Parathyroid adenoma (tissue), 2 donors: ENCODE measurements around the gene CASP14.

Source experiments
- H2AFZ ChIP-seq: fragments of 300-600 bp; sonication (generic); one replicate; pipeline ENCODE4 v1.7.0; 2017; ENCODE audit warnings: antibody characterized with exemption, mild to moderate bottlenecking
- H3K27ac ChIP-seq: fragments of 300-600 bp; sonication (generic); one replicate; pipeline ENCODE4 v1.7.0; 2017
- H3K27me3 ChIP-seq: fragments of 300-600 bp; sonication (generic); one replicate; pipeline ENCODE4 v1.7.0; 2017; ENCODE audit warnings: low read length; ENCODE audit not compliant: control insufficient read depth, insufficient read depth
- H3K36me3 ChIP-seq: fragments of 300-600 bp; sonication (generic); one replicate; pipeline ENCODE4 v1.7.0; 2017; ENCODE audit warnings: low read length; ENCODE audit not compliant: control insufficient read depth, insufficient read depth
- H3K4me1 ChIP-seq: fragments of 300-600 bp; sonication (generic); one replicate; pipeline ENCODE4 v1.7.0; 2017; ENCODE audit warnings: control low read depth
- H3K4me2 ChIP-seq: fragments of 300-600 bp; sonication (generic); one replicate; pipeline ENCODE4 v1.7.0; 2017; ENCODE audit warnings: low read length
- H3K4me3 ChIP-seq: fragments of 300-600 bp; sonication (generic); one replicate; pipeline ENCODE4 v1.7.0; 2017; ENCODE audit warnings: low read depth, low read length
- H3K79me2 ChIP-seq: fragments of 300-600 bp; sonication (generic); one replicate; pipeline ENCODE4 v1.7.0; 2017; ENCODE audit warnings: control low read depth
- H3K9ac ChIP-seq: fragments of 300-600 bp; sonication (generic); one replicate; pipeline ENCODE4 v1.7.0; 2017; ENCODE audit warnings: mild to moderate bottlenecking
- H3K9me3 ChIP-seq: fragments of 300-600 bp; sonication (generic); one replicate; pipeline ENCODE4 v1.7.0; 2017; ENCODE audit warnings: low read length; ENCODE audit not compliant: control insufficient read depth
- TF ChIP-seq, protein P1 (sequence below): fragments of 300-600 bp; sonication (generic); IDR thresholded peaks from one replicate; pipeline ENCODE4 v1.7.0; 2017; ENCODE audit warnings: antibody characterized with exemption, mild to moderate bottlenecking
- donor health status: primary hyperparathyroidism.

CASP14 gene

DNA sequence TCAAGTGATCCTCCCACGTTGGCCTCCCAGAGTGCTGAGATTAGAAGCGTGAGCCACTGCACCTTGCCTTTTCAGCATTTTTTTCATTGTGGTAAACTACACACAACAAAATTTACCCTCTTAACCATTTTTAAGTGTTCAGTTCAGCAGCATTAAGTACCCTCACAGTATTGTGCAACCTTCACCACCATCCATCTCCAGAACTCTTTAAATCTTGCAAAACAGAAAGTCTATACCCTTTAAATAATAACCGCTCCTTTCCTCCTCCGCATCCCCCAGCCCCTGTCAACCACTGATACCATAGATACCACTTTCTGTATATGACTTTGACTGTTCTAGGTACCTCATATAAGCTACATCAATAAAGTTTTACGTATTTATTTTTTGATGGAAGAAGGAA, 20.8 kb upstream of the CASP14 start:
- Histone ChIP-seq H3K4me2 (no peak overlapping the region), H3K36me3 (no peaks in the 10 kb centered on the region), H3K27ac (no peak overlapping the region), H3K9me3 (no peaks in the 10 kb centered on the region), H3K4me3 (no peak overlapping the region), H3K27me3 (no peaks in the 10 kb centered on the region), H3K9ac (no peak overlapping the region), H2AFZ (no peak overlapping the region), H3K4me1 (peaks cover 8% of the 10 kb centered on the region), H3K79me2 (no peaks in the 10 kb centered on the region)
- TF ChIP-seq, protein P1, sequence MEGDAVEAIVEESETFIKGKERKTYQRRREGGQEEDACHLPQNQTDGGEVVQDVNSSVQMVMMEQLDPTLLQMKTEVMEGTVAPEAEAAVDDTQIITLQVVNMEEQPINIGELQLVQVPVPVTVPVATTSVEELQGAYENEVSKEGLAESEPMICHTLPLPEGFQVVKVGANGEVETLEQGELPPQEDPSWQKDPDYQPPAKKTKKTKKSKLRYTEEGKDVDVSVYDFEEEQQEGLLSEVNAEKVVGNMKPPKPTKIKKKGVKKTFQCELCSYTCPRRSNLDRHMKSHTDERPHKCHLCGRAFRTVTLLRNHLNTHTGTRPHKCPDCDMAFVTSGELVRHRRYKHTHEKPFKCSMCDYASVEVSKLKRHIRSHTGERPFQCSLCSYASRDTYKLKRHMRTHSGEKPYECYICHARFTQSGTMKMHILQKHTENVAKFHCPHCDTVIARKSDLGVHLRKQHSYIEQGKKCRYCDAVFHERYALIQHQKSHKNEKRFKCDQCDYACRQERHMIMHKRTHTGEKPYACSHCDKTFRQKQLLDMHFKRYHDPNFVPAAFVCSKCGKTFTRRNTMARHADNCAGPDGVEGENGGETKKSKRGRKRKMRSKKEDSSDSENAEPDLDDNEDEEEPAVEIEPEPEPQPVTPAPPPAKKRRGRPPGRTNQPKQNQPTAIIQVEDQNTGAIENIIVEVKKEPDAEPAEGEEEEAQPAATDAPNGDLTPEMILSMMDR, result no peak

DNA sequence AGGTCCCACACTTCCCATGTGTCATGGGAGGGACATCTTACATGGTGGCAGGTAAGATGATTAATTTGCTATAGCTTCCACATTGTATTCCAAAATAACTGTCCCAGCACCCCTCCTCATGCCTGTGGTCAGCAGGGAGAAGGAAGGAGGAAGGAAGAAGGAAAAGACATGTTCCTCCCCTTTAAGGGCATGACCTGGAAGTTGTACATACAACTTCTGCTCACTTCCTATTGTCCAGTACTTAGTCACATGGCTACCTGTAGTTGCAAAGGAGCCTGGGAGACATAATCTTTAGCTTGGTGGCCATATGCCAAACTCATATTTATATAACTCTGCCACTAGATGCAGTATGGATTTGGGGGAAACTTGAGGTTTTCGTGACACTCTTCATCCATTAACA, 17.6 kb upstream of the CASP14 start:
- H3K4me1 ChIP-seq, result peaks cover 2% of the 10 kb centered on the region
- H3K4me3 ChIP-seq, result no peak overlapping the region
- H3K36me3 ChIP-seq, result no peaks in the 10 kb centered on the region
- no peaks in the 10 kb centered on the region for H3K9me3 ChIP-seq
- H3K4me2 ChIP-seq, result no peak overlapping the region
- TF ChIP-seq, protein P1, result no peak
- H2AFZ ChIP-seq, result no peak overlapping the region
- no peaks in the 10 kb centered on the region for H3K27me3 ChIP-seq
- no peaks in the 10 kb centered on the region for H3K79me2 ChIP-seq
- no peak overlapping the region for H3K27ac ChIP-seq
- H3K9ac ChIP-seq, result no peak overlapping the region

DNA sequence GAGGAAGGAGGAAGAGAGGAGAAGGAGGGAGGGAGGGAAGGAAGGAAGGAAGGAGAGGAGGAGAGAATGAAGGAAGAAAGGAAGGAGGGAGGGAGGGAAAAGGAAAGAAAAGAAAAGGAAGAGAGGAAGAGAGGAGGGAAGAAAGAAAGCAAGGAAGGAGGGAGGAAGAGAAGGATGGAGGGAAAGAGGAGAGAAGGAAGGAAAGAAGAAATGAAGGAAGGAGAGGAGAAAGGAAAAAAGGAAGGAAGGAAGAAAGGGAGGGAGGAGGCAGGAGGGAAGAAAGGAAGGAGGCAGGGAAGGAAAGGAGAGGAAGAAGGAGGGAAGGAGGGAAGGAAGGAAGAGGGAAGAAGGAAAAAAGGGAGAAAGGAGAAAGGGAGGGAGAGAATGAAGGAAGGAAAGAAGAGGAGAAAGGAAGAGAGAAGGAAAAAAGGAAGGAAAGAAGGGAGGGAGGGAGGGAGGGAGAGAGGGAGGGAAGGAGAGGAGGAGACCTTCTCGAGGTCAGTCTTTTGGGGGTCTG, 13.4 kb upstream of the CASP14 start:
- H2AFZ ChIP-seq, result no peak overlapping the region
- H3K9me3 ChIP-seq, result no peaks in the 10 kb centered on the region
- H3K36me3 ChIP-seq, result no peaks in the 10 kb centered on the region
- TF ChIP-seq, protein P1, result no peak
- H3K4me3 ChIP-seq, result no peak overlapping the region
- H3K27ac ChIP-seq, result no peak overlapping the region
- H3K4me1 ChIP-seq, result peaks cover 30% of the 10 kb centered on the region
- no peak overlapping the region for H3K4me2 ChIP-seq
- no peak overlapping the region for H3K9ac ChIP-seq
- no peaks in the 10 kb centered on the region for H3K79me2 ChIP-seq
- no peaks in the 10 kb centered on the region for H3K27me3 ChIP-seq

DNA sequence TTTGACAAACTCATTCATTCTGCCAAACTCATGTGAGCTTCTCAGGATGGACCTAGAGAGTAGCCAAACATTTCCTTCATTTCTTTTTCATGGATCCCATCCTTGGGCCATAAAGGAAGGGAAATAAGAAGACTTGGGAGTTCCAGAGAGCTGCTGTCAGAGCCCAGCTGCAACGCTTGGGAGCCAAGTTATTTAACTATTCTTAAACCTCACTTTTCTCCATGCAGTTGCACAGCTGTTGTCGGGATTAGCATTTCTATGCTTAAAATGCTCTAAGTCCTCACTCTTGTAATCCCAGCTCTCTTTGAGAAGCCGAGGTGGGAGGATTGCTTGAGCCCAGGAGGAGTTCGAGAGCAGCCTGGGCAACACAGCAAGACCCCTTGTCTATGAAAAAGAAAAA, 11.7 kb upstream of the CASP14 start:
- TF ChIP-seq, protein P1, result no peak
- Histone ChIP-seq H3K36me3 (no peaks in the 10 kb centered on the region), H3K4me3 (no peak overlapping the region), H3K4me2 (no peak overlapping the region), H3K4me1 (peaks cover 30% of the 10 kb centered on the region), H3K27ac (peak overlapping the region; percentile 22), H3K9me3 (no peaks in the 10 kb centered on the region), H3K27me3 (no peaks in the 10 kb centered on the region), H2AFZ (peak overlapping the region; percentile 5), H3K9ac (no peak overlapping the region), H3K79me2 (no peaks in the 10 kb centered on the region)

DNA sequence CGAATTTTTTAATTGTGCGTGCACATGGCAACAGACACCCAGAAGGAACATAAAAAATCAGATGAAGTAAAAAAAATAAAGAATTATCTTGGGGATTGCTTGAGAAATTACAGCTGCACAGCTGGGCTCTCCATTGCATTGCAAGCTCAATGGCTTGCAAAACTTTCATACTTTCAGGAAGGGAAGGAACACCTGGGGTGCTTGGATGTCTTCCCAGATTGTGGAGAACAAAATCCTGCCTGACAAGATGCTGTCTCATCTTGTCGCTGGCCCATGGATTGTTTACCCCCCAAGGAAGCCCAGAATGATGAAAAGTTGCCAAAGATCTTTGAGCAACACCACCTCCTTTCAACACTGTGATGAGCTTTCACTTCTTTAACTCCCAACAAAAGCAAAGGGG, 11.0 kb upstream of the CASP14 start:
- Histone ChIP-seq H2AFZ (peak overlapping the region; percentile 28), H3K4me2 (no peak overlapping the region), H3K27ac (peak overlapping the region; percentile 75), H3K27me3 (no peaks in the 10 kb centered on the region), H3K4me1 (peaks cover 30% of the 10 kb centered on the region), H3K9me3 (no peaks in the 10 kb centered on the region), H3K36me3 (no peaks in the 10 kb centered on the region), H3K79me2 (no peaks in the 10 kb centered on the region), H3K9ac (no peak overlapping the region), H3K4me3 (no peak overlapping the region)
- TF ChIP-seq, protein P1, result no peak
